Neutrophil (primary cell): ENCODE data around the gene ADAMTS17.

ENCODE experiments used
- H3K27ac ChIP-seq: fragments of 200-600 bp; sonication (generic); 2 replicates; pipeline ENCODE4 v1.5.1; 2016; ENCODE audit warnings: mild to moderate bottlenecking, moderate library complexity
- H3K27me3 ChIP-seq: fragments of 200-600 bp; sonication (generic); 2 replicates; pipeline ENCODE4 v1.6.0; 2016; ENCODE audit warnings: mild to moderate bottlenecking
- H3K36me3 ChIP-seq: fragments of 200-600 bp; sonication (generic); 2 replicates; pipeline ENCODE4 v1.5.1; 2017
- H3K4me1 ChIP-seq, 2 experiments: fragments of 200-600 bp in 1 of 2; sonication (generic) in 1 of 2; 1 replicate in 1 of 2; 2 replicates in 1 of 2; pipeline versions ENCODE4 v1.5.1 to v1.6.1; 2013 to 2016; ENCODE audit warnings: low read depth in 1 of 2, low read length in 1 of 2, mild to moderate bottlenecking in 1 of 2, moderate library complexity in 1 of 2; ENCODE audit not compliant: control insufficient read depth in 1 of 2, insufficient read depth in 1 of 2
- H3K4me3 ChIP-seq, 2 experiments: fragments of 200-600 bp in 1 of 2; sonication (generic) in 1 of 2; 1 replicate in 1 of 2; 2 replicates in 1 of 2; pipeline ENCODE4 v1.5.1; 2013 to 2016; ENCODE audit warnings: low read depth in 1 of 2, low read length in 1 of 2, mild to moderate bottlenecking in 1 of 2, moderate library complexity in 1 of 2
- H3K9me3 ChIP-seq: fragments of 200-600 bp; sonication (generic); 2 replicates; pipeline ENCODE4 v1.5.1; 2016
- CTCF ChIP-seq: fragments of 200-600 bp; sonication (generic); IDR thresholded peaks from 2 replicates; pipeline ENCODE4 v1.5.1; 2016; ENCODE audit warnings: antibody characterized with exemption

The ADAMTS17 gene

GRCh38 chr15:100170291-100171210, 171.2 kb downstream of the ADAMTS17 start:
- peaks cover 9% of the 10 kb centered on the region for H3K9me3 ChIP-seq
- H3K27me3 ChIP-seq = no peaks in the 10 kb centered on the region
- no peak overlapping the region for H3K4me3 ChIP-seq
- TF ChIP-seq CTCF = no peak
- H3K36me3 ChIP-seq = no peaks in the 10 kb centered on the region
- no peak overlapping the region for H3K27ac ChIP-seq
- no peaks in the 10 kb centered on the region for H3K4me1 ChIP-seq

- no peak for TF ChIP-seq CTCF
- Histone ChIP-seq H3K36me3 (no peaks in the 10 kb centered on the region), H3K4me1 (no peaks in the 10 kb centered on the region), H3K27me3 (no peaks in the 10 kb centered on the region), H3K9me3 (peaks cover 9% of the 10 kb centered on the region), H3K27ac (no peak overlapping the region), H3K4me3 (no peak overlapping the region)
Observed at GRCh38 chr15:100169615-100170290, 172.0 kb downstream of the ADAMTS17 start.

- H3K36me3 ChIP-seq = no peaks in the 10 kb centered on the region
- no peak for TF ChIP-seq CTCF
- H3K27me3 ChIP-seq = no peaks in the 10 kb centered on the region
- peaks cover 8% of the 10 kb centered on the region for H3K9me3 ChIP-seq
- no peak overlapping the region for H3K4me3 ChIP-seq
- no peak overlapping the region for H3K27ac ChIP-seq
- H3K4me1 ChIP-seq = no peaks in the 10 kb centered on the region
Observed at GRCh38 chr15:100168787-100169186, 173.0 kb downstream of the ADAMTS17 start.

GRCh38 chr15:100167884-100168375, 173.8 kb downstream of the ADAMTS17 start:
- no peaks in the 10 kb centered on the region for H3K36me3 ChIP-seq
- no peak overlapping the region for H3K4me3 ChIP-seq
- no peaks in the 10 kb centered on the region for H3K4me1 ChIP-seq
- no peaks in the 10 kb centered on the region for H3K9me3 ChIP-seq
- no peak for TF ChIP-seq CTCF
- H3K27me3 ChIP-seq = no peaks in the 10 kb centered on the region
- H3K27ac ChIP-seq = no peak overlapping the region

- Histone ChIP-seq H3K9me3 (no peaks in the 10 kb centered on the region), H3K4me1 (no peaks in the 10 kb centered on the region), H3K36me3 (no peaks in the 10 kb centered on the region), H3K27me3 (no peaks in the 10 kb centered on the region), H3K27ac (no peak overlapping the region), H3K4me3 (no peak overlapping the region)
- no peak for TF ChIP-seq CTCF
Observed at GRCh38 chr15:100166313-100166712, 175.5 kb downstream of the ADAMTS17 start.
